NCI-H2227 (cell line): ENCODE results near the gene LTO1.
"Not testable (repeated sequence)": the region's sequence is repeated elsewhere in the genome, so short reads cannot be mapped to it uniquely, and the experiment has no call there.

Source experiments
- DNase-seq: peaks from one replicate; lab custom pipeline; 2025; ENCODE audit not compliant: unreplicated experiment; lab: John Stamatoyannopoulos, UW

LTO1 gene

DNA sequence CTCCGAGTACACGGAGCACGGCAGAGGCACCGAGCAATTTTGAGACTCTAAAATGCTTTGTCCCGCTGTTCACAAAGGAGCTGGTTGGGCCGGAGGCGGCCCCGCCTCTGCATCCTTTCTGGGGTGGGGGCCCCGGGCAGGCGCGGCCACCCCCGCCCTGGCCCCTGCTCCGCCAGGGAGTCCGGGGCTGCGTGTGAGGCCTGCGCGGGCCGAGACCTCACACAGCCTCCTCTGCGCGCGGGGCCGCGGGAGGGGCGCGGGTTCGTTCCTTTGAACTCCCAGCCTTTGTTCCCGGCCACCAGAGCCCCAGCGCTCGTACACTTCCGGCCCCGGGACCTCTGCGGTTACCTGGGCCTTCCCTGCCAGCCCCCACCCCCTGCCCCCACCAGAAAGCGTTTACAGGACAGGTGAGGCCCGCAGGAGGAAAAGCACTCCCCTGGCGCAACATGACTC lies 27.1 kb upstream of the LTO1 start:
- DNase-seq: no peak

DNA sequence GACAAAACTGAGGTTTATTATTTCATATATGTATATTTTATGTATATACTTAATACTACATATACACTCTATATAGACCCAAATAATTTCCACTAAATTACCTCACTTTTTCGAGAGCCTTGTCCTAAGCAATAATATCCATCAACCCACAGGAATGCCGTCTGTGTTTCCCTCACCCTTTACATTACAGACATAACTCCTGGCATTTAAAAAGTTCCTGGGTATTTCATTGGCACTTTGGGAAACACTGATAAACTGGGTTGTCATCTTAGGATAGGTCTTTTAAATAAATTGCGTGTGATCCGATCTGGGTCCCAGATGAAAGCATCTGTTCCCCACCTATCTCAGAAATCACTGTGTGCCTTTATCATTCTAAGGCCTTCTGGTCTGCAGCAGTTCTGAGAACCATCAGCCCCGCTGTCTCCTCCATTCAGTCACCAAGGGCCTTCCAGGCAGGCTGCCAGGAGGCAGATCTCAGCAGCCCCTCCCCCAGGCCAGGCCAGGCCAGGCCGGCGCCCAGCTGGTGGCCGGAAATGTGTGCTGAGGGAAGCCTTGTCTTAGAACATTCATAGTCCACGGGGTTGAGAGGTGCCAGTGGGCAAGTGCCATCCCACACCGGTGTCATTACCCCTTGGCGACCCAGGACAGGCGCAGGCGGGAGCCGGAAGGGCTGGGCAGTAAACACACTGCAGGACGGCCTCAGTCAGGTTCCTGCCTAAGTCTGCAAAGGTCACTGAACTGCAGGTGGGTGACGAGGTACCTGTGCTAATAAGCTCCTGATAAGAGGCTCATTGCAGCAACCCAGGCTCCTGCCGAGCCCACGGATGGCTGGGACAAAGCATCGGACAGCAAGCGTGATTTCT lies 25.4 kb upstream of the LTO1 start:
- DNase-seq: peak; percentile 71

DNA sequence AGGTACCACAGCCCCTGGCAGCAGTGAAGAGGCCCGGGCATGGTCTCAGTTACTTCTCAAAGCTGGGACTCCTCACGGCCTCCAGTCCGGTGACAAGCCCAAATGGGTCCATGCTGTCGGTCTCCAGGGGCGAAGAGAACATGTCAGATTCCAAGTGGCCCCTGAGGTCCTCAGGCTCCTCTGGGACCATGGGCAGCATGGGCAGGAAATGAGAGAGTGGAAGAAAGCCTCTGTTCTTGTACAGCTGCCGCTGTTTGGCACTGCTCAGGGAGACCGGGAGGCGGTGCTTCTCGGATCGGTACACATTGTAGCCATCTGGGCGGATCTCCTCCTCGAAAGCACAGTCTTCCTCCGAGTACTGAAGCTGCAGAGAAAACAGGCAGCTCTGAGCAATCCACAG lies 24.1 kb upstream of the LTO1 start:
- no peak for DNase-seq

DNA sequence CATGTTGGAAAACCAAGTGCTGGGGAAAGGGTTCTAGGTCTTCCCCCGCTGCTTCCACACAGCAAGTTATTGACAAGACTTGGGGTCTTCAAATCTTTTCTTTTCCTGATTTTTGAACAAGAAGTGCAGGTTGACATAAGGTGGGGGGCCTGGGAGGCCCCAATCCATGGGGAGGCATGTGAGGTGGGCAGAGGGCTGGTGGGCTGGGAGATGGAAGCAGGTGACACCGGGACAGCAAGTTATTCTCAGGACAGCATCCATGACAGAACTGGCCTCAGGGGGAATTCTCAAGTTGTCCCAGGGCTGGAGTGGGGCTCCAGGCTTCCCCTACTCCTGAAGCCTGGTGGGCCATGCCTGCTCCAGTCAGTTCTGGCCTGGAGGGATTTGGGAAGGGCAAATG lies 23.2 kb upstream of the LTO1 start:
- DNase-seq: no peak

DNA sequence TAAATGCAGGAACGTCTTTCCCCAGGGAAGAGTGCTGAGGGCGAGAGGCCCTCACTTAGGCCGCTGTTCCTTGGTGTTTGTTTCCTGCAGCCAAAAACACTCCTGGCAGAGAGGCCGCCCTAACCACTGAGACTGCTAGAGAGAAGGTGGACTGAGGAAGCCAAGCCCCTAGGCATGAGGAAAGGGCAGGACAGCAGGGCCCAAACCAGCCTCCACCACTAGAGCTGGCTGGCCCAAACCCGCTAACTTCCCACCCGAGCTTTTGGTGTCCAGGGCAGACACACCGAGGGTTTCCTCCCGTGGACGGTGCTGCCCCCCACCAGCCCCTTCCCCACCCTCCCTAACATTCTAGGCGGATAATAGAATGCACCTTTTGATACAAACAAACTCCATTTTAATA lies 22.7 kb upstream of the LTO1 start:
- DNase-seq: no peak

DNA sequence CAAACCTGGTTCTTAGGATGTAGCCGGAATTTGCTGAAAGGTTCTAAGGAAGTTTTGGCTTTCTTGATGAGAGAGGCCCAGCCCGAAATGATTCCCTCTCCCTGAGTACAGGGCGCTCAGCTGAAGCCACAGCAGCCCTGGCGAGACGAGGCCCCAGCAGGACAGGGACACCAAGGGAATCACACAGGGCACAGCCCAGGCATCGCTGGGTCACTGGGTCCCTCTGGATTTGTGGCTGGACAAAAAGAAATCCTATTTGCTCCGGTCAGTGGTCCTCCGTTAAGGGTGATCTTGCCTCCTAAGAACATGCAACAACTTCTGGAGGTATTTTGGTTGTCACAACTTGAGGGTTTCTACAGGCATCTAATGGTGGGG lies 22.3 kb upstream of the LTO1 start:
- no peak for DNase-seq

DNA sequence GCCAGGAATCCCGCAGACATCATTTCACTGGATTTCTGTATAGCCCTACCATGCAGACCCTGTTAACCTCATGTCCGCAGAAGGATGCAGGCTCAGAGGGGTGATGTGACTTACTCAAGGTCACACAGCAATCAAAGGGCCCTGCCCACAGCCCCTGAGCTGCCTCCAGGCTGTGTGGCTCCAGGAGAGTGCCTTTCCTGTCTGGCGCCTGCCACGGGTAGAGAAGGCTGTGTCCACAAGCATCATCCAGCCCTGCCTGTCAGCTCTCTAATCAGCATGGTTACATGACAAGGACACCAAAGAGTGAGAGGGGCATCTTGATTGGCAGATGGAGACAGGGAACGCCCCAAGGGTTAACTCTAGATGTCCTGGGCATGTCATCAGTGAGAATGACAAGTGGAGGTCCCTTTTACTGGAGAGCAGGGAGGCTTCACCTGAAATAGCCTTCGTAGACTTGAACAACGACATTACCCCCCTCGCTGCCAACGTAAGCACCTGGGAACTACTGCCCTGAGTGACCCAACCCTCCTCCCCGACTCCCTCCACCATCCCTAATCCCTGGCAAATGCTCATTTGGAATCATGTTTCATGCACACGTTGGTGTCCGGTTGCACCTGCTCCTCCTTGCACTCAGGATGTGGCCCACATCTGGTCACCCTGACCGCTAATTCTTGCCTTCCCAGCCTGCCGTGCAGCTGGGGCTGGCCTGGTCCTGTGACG lies 21.8 kb upstream of the LTO1 start:
- DNase-seq: no peak

DNA sequence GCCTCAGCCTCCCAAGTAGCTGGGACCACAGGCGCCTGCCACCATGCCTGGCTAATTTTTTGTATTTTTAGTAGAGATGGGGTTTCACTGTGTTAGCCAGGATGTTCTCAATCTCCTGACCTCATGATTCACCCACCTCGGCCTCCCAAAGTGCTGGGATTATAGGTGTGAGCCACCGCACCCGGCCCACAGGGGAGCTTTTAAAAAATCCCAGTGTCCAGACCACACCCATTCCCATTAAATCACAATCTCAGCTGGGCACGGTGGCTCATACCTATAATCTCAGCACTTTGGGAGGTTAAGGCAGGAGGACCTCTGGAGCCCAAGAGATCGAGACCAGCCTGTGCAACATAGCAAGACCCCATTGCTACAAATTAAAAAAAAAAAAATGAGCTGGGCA lies 20.8 kb upstream of the LTO1 start:
- not testable (repeated sequence) for DNase-seq

DNA sequence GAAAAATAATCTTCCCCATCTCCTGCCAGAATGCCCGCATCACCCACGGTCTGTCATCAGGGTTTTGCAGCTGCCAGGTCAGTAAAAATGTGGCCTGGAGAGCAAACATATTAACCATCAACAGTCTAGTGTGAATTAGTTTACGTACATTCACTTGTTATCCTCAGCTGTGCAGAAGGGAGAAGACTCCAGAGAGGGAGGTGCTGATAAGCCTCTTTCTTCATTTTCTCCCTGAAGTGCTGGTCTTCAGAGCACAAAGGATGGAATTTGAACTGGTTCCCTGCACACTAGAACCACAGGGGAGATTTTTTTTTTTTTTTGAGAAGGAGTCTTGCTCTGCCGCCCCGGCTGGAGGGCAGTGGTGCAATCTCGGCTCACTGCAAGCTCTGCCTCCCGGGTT lies 20.4 kb upstream of the LTO1 start:
- no peak for DNase-seq

DNA sequence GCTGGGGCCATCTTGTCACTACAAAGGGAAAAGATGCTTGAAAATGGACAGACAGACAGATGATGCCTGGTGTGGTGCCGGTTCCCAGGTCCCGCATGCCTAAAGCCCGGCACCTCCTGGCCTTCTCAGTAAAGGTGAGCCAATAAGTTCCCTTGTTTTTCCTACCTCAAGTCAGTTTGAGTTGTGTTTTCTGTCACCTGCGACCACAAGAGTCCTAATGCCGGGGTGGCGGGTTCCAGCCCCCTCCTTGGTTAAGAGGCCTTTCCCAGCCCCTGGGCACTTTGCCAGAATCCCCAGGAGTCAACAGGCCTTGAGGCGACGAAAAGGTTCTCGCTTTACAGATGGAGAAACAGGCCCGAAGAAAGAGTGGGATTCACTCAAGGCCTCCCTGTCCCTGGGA lies 19.6 kb upstream of the LTO1 start:
- DNase-seq: no peak

DNA sequence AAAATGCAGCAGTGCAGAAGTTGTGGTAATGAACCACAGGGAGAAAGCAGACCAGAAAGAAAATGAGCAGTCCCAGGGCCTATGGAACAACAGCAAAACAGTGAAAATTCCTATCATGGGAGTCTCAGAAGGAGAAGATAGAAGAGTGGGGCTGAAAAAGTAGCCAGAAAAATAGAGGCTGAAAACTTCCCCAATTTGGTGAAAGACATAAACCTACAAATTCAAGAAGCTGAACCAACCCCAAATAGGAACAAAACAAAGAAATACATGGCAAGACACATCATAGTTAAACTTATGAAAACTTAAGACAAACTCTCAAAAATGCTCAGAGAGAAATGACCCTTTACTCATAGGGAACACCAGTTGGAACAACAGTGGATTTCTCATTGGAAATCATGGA lies 17.3 kb upstream of the LTO1 start:
- DNase-seq: no peak

DNA sequence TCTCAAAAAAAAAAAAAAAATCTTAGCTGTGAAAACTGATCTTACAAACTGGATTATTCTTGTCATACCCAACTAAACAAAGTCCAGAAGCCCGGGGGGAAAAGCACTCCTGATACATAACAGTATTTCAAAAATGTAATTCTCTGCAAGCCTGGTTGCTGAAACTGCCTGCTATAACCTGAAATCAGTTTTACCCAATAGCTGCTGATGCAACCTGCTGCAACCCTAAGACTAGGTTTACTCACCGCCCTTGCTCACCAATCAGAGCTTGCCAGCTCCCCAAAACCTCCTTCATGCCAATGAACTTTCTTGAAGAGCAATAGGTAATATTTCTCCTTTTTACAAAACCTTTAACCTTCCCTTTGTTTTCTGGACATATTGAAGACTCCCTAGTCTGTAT lies 16.3 kb upstream of the LTO1 start:
- DNase-seq: no peak

DNA sequence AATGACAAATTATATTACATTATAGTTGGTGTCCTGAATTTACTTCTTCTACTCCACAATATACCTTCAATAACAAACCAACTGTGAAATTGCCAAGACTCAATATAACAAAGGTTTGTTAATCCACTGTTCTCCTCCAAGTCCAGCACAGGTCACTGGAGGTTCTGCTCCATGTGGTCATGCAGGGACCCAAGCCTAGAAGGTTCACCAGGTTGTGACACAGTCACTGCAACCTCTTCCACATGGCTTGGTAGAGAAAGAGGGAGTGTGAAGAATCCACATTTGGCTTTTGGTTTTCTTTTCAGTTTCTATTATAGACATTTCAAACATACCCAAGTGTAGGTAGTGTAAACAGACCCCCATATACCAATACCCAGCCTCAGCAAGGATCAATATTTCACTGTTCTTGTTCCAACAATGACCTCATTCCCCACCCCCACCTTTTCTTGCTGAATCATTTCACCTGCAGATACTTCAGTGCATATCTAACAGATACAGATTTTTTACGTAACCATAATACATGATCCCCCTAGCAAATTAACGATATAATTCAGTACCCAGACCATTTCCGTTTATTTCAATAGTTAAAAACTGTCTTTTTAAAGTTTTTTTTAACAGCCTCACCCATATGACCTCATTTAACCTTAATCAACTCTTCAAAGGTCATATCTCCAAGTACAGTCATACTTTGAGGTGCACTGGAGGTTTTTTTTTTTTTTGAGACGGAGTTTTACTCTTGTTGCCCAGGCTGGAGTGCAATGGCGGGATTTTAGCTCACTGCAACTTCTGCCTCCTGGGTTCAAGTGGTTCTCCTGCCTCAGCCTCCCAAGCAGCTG lies 14.5 kb upstream of the LTO1 start:
- DNase-seq: no peak

DNA sequence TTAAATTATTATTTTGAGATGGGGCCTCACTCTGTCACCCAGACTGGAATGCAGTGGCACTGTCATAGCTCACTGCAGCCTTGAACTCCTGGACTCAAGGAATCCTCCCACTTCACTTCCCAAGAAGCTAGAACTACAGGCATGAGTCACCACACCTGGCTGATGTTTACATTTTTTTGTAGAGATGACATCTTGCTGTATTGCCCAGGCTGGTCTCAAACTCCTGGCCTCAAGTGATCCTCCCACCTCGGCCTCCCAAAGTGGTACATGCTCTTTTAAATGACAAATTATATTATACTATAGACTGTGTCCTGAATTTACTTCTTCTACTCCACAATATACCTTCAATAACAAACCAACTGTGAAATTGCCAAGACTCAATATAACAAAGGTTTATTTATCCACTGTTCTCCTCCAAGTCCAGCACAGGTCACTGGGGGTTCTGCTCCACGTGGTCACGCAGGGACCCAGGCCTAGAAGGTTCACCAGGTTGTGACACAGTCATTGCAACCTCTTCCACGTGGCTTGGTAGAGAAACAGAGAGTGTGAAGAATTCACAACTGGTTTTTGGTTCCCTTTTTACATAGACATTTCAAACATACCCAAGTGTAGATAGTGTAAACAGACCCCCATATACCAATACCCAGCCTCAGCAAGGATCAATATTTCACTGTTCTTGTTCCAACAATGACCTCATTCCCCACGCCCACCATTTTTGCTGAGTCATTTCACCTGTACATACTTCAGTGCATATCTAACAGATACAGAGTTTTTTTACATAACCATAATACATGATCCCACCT lies 13.0 kb upstream of the LTO1 start:
- DNase-seq: not testable (repeated sequence)

DNA sequence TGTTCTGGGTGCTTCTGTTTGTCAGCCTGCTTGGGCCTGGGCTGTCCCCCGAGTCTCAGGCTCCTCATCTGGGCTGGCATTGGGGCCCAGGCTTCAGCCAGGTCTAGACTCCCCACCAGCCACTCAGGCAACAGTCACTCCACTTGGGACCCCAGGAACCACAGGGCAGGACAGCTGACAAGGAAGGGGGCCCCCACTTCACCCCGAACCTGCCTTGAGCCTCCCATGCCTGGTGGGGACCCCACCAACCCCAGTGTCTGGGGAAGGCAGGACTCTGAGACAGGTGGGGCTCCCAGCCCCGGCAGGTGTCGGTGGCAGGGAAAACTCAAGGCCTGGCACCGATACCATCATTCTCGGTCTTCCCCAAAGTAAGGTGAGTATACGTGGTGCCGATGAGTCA lies 11.7 kb upstream of the LTO1 start:
- DNase-seq: no peak

DNA sequence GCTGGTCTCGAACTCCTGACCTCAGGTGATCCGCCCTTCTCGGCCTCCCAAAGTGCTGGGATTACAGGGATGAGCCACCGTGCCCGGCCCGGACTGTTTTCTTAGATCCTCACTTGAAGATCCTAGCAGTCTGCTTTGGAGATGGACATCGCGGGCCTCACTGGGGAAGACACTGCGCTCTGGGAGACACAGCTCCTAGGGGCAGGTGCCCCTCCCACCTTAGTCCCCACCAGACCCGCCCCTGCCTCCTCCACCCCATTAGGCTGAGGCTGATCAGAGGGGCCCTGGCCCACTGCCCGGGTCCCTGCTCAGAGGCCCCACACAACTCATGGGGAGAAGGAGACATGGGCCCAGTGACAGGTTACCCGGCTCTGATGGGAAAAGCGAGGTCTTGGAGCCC lies 11.3 kb upstream of the LTO1 start:
- no peak for DNase-seq

DNA sequence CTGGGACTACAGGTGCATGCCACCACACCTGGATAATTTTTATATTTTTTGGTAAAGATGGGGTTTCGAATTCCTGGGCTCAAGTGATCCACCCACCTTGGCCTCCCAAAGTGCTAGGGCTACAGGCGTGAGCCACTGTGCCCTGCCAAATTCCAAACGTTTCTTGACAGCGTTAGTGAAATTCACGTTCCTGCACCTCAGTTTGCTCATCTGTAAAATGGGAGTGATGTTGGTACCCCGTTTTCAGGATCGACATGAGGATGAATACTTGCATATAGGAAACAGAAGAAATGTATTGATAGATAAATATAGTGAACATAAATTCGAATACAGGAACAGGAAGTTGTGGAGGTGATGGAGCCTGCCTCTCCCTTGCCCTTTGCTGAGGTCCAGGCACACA lies 10.2 kb upstream of the LTO1 start:
- DNase-seq: no peak

DNA sequence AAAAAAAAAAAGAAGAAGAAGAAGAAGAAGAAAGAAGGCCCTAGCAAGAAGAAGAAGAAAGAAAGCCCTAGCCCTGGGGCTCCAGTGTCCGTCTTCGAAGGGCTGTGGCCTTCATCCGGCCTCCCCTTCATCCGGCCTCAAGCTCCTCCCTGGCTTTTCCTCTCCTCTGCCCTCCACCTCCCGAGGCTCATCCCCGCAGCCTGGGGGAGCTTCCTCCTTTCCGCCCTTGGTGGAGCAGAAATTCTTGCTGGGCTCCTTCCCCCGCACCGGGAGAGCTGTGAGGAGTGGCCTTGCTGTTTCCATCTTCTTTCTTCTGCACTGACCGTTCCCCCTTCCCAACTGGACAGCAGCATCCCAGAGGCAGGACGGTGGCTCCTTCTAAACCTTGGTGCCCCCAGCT lies 9.5 kb upstream of the LTO1 start:
- DNase-seq: no peak

DNA sequence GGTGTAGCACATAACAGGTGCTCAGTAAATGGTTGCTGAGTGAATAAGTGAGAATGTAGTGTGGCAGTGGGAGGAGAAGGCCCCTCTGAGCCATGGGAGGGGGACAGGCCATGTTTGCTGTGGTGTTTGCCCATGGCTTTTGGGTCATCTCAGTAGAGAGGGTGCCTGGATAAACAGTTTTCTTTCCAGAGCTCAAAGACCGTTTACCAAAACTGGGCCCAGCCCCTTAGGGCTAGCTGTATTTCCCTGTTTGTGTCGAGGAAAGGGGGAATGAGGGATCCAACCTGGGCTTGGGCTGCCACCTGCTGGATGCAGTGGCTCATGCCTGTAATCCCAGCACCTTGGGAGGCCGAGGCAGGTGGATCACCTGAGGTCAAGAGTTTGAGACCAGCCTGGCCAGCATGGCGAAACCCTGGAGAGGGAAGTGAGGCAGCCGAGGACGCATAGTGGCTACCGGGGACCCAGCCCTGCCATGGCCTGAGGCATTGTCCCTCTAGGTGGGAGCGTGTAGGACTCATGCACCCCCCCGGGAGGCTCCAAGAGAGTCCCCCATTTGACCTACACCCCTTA lies 8.7 kb upstream of the LTO1 start:
- no peak for DNase-seq

DNA sequence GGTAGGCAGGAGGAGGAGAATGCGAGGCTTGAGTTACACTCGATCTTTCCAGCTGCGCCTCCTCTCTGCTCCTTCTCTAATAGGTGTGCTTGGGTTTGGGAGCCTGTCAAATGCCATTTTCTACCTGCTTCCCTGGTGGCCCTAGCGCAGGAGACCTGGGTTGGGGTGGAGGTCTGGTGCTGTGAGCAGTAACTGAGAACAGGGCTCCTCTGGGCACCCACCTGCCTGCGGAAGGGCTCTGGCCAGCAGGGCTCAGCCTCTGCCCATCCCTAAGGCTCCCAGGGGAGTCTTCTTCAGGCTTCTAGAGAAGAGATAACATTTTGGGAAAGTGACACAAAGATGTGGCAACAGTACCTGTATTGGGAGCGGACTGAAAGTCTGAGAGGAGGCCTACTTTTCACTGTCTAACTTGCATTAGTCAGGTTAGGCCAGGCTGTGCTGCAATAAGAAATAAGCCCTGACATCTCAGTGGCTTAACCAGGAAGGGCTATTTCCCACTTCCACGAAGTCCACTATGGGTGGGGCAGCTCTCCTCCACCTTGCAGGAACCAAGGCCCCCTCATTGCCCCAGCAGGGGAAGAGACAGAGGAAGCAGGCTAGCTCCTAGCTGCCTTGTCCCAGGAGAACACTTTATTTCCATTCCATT lies 7.7 kb upstream of the LTO1 start:
- no peak for DNase-seq
